K562 (cell line): Measurements from ENCODE around the gene TRANK1. TPM values are rescaled to one million over a fixed set of nuclear protein-coding genes. Genes with fewer than 3 reads are reported as not detected.

Experiments used
- ARID1B ChIP-seq: fragments of 450-650 bp; IDR thresholded peaks from 2 replicates; pipeline ENCODE4 v1.6.1; 2016; ENCODE audit warnings: antibody characterized with exemption, mild to moderate bottlenecking, inconsistent platforms
- BHLHE40 ChIP-seq: IDR thresholded peaks from 2 replicates; pipeline ENCODE4 v1.6.1; 2011; ENCODE audit warnings: low read length, improper control_type of control experiment
- CCAR2 ChIP-seq: fragments of 200-400 bp; formaldehyde crosslinking; IDR thresholded peaks from 2 replicates; pipeline ENCODE4 v1.6.1; 2017; ENCODE audit warnings: mild to moderate bottlenecking, low read depth, low read length
- DIDO1 ChIP-seq: fragments of 450-650 bp; IDR thresholded peaks from 2 replicates; pipeline ENCODE4 v1.6.1; 2016; ENCODE audit warnings: low read depth, missing biosample characterization, missing genetic modification characterization
- JUND ChIP-seq, 2 experiments: IDR thresholded peaks; 2 replicates in 1 of 2; 3 replicates in 1 of 2; pipeline ENCODE4 v1.6.1; 2011; ENCODE audit warnings: borderline replicate concordance in 2 of 2, low read depth in 2 of 2, low read length in 2 of 2, improper control_type of control experiment in 1 of 2, missing biosample characterization in 1 of 2, missing genetic modification characterization in 1 of 2, missing genetic modification reagents in 1 of 2
- KDM1A ChIP-seq, 2 experiments: fragments of 450-650 bp; IDR thresholded peaks; 2 replicates each; pipeline ENCODE4 v1.6.1; 2016; ENCODE audit warnings: mild to moderate bottlenecking in 2 of 2
- LCOR ChIP-seq: sonication (generic); formaldehyde crosslinking; IDR thresholded peaks from 2 replicates; pipeline ENCODE4 v1.8.0; 2022; ENCODE audit warnings: mild to moderate bottlenecking, missing genetic modification reagents
- MEIS2 ChIP-seq: fragments of 450-650 bp; IDR thresholded peaks from 2 replicates; pipeline ENCODE4 v1.6.1; 2014; ENCODE audit warnings: mild to moderate bottlenecking; ENCODE audit not compliant: partially characterized antibody
- MTA2 ChIP-seq: fragments of 450-650 bp; IDR thresholded peaks from 2 replicates; pipeline ENCODE4 v1.6.1; 2016; ENCODE audit warnings: low read depth
- RBM15 ChIP-seq: fragments of 200-400 bp; formaldehyde crosslinking; IDR thresholded peaks from 2 replicates; pipeline ENCODE4 v1.6.1; 2018; ENCODE audit warnings: mild to moderate bottlenecking, low read length, moderate library complexity; ENCODE audit not compliant: insufficient read depth
- SMARCE1 ChIP-seq: fragments of 450-650 bp; IDR thresholded peaks from 2 replicates; pipeline ENCODE4 v1.7.1; 2016; ENCODE audit warnings: mild to moderate bottlenecking
- SUPT5H ChIP-seq: fragments of 450-650 bp; IDR thresholded peaks from 2 replicates; pipeline ENCODE4 v1.6.1; 2016
- TBL1XR1 ChIP-seq, 2 experiments: IDR thresholded peaks; 2 replicates each; pipeline ENCODE4 v1.6.1; 2012; ENCODE audit warnings: improper control_type of control experiment in 2 of 2, low read length in 2 of 2, mild to moderate bottlenecking in 1 of 2
- ZNF347 ChIP-seq: fragments of 450-650 bp; formaldehyde crosslinking; IDR thresholded peaks from 2 replicates; pipeline ENCODE4 v1.4.0; 2020; ENCODE audit warnings: low read depth, mild to moderate bottlenecking, moderate library complexity
- ZNF354B ChIP-seq: fragments of 250-450 bp; sonication (Bioruptor Pico); IDR thresholded peaks from 2 replicates; pipeline ENCODE4 v1.4.0; 2020
- polyA plus RNA-seq, 8 experiments: library from polyadenylated mRNA; depleted of rRNA in 4 of 8; stranded (reverse) in 5 of 8; unstranded in 3 of 8; fragments of >200 nt; fragmentation: Nextera tagmentation in 2 of 8; fragmentation: Illumina TruSeq in 1 of 8; extraction: Ambion mirVana in 2 of 8; extraction: Trizol in 1 of 8; gene quantifications; 2 replicates each; pipeline versions ENCODE4 v1.2.1 to v1.2.3, GENCODE V29; 2011 to 2014; ENCODE audit warnings: inconsistent platforms in 1 of 8, missing spikeins in 1 of 8
- total RNA-seq, 7 experiments: library from RNA; depleted of rRNA in 6 of 7; stranded (reverse); fragments of >200 nt in 6 of 7; fragmentation: Illumina TruSeq in 2 of 7; extraction: Trizol in 2 of 7; gene quantifications; 2 replicates each; pipeline versions ENCODE4 v1.2.1 to v1.2.3, GENCODE V29; 2011 to 2021; ENCODE audit warnings: low replicate concordance in 1 of 7
- TF ChIP-seq, protein P1 (sequence below): sonication (generic); formaldehyde crosslinking; IDR thresholded peaks from 2 replicates; pipeline ENCODE4 v1.8.0; 2023; ENCODE audit warnings: mild to moderate bottlenecking, missing genetic modification reagents
- TF ChIP-seq, protein P2 (sequence below): fragments of 200-800 bp; sonication (Bioruptor generic); IDR thresholded peaks from 2 replicates; pipeline ENCODE4 v1.6.1; 2017; ENCODE audit warnings: missing genetic modification characterization, missing compliant biosample characterization
- TF ChIP-seq, protein P3 (sequence below): fragments of 450-650 bp; IDR thresholded peaks from 2 replicates; pipeline ENCODE4 v1.6.1; 2017; ENCODE audit warnings: antibody characterized with exemption, mild to moderate bottlenecking

The TRANK1 gene
- total and polyA plus RNA-seq, 9 of the 15 experiments (the other 6 are each of a cell fraction or from before 2014, with no cell fraction given) = 0.41 to 5.3 (median 2.1) TPM

DNA sequence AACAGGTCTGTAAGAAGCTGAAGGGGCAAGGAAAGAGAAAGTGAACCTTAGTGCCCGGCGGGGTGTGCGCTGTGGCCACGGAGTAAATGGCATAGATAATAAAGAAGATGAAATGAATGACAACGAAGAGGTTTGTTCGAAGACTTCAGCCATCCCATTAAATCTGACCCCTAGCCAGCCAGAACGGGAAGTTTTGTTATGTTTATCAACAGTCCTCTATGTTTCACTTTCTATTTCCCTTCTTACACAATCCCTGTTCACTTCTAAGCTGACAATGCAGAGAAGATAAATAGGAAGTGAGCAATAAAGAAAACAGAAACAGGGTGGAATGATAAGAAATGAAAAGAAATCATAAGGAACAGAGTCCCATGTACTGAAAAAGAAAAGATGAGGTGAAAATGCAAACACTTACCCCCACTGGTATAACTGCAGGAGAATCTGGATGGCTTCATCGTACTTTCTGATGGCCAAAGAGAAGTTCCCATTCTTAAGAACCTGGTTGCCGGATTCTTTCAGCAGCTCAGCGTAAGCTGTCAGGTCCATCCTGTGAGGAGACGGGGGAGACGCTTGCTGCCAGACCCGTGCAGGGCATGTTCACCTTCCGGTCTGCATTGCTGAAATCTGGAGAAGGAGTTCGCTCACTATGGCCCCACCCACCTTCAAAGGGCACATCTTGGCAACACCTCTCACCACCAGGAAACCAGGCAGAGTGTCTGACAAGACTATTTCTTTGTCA, 36.8 kb downstream of the TRANK1 start (continued):
- TF ChIP-seq BHLHE40 = peak; percentile 87
- no peak for TF ChIP-seq CCAR2
- TF ChIP-seq MTA2 = no peak
- TF ChIP-seq TBL1XR1 (IDR thresholded peaks at IDR 0.05; ENCODE audit: low read length in 2 of 2) = peak in 1 of 2 experiments; percentile 51; a peak in 1 of 4 replicates
- peak; percentile 78; the same call in 1 of the 2 replicates for TF ChIP-seq SMARCE1
- 0 out of 2 replicates have a peak, but pooled peaks have one; percentile 2 for TF ChIP-seq DIDO1 (tag)
- no peak for TF ChIP-seq ZNF347 (CRISPR knock-in tag)
- peak; percentile 77 for TF ChIP-seq ARID1B
- peak; percentile 28 to 50; a peak in 3 of 4 replicates for TF ChIP-seq KDM1A (IDR thresholded peaks at IDR 0.05)
- peak; percentile 28; the same call in 1 of the 2 replicates for TF ChIP-seq JUND (IDR thresholded peaks at IDR 0.05; ENCODE audit: borderline replicate concordance, low read depth, low read length)
- TF ChIP-seq JUND (tag; IDR thresholded peaks at IDR 0.05; ENCODE audit: borderline replicate concordance, low read depth, low read length) = peak; percentile 73; the same call in 2 of the 3 replicates
- TF ChIP-seq LCOR = no peak
- TF ChIP-seq, protein P1, sequence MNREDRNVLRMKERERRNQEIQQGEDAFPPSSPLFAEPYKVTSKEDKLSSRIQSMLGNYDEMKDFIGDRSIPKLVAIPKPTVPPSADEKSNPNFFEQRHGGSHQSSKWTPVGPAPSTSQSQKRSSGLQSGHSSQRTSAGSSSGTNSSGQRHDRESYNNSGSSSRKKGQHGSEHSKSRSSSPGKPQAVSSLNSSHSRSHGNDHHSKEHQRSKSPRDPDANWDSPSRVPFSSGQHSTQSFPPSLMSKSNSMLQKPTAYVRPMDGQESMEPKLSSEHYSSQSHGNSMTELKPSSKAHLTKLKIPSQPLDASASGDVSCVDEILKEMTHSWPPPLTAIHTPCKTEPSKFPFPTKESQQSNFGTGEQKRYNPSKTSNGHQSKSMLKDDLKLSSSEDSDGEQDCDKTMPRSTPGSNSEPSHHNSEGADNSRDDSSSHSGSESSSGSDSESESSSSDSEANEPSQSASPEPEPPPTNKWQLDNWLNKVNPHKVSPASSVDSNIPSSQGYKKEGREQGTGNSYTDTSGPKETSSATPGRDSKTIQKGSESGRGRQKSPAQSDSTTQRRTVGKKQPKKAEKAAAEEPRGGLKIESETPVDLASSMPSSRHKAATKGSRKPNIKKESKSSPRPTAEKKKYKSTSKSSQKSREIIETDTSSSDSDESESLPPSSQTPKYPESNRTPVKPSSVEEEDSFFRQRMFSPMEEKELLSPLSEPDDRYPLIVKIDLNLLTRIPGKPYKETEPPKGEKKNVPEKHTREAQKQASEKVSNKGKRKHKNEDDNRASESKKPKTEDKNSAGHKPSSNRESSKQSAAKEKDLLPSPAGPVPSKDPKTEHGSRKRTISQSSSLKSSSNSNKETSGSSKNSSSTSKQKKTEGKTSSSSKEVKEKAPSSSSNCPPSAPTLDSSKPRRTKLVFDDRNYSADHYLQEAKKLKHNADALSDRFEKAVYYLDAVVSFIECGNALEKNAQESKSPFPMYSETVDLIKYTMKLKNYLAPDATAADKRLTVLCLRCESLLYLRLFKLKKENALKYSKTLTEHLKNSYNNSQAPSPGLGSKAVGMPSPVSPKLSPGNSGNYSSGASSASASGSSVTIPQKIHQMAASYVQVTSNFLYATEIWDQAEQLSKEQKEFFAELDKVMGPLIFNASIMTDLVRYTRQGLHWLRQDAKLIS = no peak
- no peak for TF ChIP-seq ZNF354B (CRISPR knock-in tag)
- TF ChIP-seq SUPT5H = 0 out of 2 replicates have a peak, but pooled peaks have one; percentile 23
- TF ChIP-seq, protein P2, sequence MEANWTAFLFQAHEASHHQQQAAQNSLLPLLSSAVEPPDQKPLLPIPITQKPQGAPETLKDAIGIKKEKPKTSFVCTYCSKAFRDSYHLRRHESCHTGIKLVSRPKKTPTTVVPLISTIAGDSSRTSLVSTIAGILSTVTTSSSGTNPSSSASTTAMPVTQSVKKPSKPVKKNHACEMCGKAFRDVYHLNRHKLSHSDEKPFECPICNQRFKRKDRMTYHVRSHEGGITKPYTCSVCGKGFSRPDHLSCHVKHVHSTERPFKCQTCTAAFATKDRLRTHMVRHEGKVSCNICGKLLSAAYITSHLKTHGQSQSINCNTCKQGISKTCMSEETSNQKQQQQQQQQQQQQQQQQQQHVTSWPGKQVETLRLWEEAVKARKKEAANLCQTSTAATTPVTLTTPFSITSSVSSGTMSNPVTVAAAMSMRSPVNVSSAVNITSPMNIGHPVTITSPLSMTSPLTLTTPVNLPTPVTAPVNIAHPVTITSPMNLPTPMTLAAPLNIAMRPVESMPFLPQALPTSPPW (CRISPR knock-in tag) = peak; percentile 54; the same call in 1 of the 2 replicates
- TF ChIP-seq, protein P3, sequence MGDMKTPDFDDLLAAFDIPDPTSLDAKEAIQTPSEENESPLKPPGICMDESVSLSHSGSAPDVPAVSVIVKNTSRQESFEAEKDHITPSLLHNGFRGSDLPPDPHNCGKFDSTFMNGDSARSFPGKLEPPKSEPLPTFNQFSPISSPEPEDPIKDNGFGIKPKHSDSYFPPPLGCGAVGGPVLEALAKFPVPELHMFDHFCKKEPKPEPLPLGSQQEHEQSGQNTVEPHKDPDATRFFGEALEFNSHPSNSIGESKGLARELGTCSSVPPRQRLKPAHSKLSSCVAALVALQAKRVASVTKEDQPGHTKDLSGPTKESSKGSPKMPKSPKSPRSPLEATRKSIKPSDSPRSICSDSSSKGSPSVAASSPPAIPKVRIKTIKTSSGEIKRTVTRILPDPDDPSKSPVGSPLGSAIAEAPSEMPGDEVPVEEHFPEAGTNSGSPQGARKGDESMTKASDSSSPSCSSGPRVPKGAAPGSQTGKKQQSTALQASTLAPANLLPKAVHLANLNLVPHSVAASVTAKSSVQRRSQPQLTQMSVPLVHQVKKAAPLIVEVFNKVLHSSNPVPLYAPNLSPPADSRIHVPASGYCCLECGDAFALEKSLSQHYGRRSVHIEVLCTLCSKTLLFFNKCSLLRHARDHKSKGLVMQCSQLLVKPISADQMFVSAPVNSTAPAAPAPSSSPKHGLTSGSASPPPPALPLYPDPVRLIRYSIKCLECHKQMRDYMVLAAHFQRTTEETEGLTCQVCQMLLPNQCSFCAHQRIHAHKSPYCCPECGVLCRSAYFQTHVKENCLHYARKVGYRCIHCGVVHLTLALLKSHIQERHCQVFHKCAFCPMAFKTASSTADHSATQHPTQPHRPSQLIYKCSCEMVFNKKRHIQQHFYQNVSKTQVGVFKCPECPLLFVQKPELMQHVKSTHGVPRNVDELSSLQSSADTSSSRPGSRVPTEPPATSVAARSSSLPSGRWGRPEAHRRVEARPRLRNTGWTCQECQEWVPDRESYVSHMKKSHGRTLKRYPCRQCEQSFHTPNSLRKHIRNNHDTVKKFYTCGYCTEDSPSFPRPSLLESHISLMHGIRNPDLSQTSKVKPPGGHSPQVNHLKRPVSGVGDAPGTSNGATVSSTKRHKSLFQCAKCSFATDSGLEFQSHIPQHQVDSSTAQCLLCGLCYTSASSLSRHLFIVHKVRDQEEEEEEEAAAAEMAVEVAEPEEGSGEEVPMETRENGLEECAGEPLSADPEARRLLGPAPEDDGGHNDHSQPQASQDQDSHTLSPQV = peak; percentile 47
- TF ChIP-seq RBM15 = no peak
- peak; percentile 71 for TF ChIP-seq MEIS2
